GM12878 (cell line): Measurements from ENCODE around the gene SDCCAG8. TPM values are rescaled to one million over a fixed set of nuclear protein-coding genes. Genes with fewer than 3 reads are reported as not detected.

Experiments used
- ATAC-seq: fragments of 200-7000 bp; cut with Tn5 transposase; 3 replicates; pipeline ENCODE4 v1.9.1; 2020; ENCODE audit warnings: mild to moderate bottlenecking, moderate library complexity
- BruUV-seq: library from RNA; stranded (reverse); fragments of 400-500 nt; replicated peaks from 2 replicates; lab custom pipeline; 2021; lab: Mats Ljungman, UMichigan
- CTCF ChIA-PET: fragments of 300-600 bp; sonication (Branson Sonifier 250); formaldehyde crosslinking; extraction: SDS; loops from one replicate; lab custom pipeline; 2021; ENCODE audit warnings: inconsistent platforms; lab: Yijun Ruan, JAX
- POLR2A ChIA-PET: fragments of 350-600 bp; formaldehyde crosslinking; extraction: SDS; loops from one replicate; lab custom pipeline; 2021; ENCODE audit warnings: inconsistent platforms; lab: Charles Lee
- RAD21 ChIA-PET: fragments of 300-600 bp; sonication (Branson Sonifier 250); formaldehyde crosslinking; loops from one replicate; lab custom pipeline; 2023; ENCODE audit warnings: antibody characterized with exemption; ENCODE audit not compliant: unreplicated experiment; lab: Charles Lee
- SMC1A ChIA-PET: fragments of 300-600 bp; sonication (Branson Sonifier 250); formaldehyde crosslinking; loops from one replicate; lab custom pipeline; 2023; ENCODE audit not compliant: unreplicated experiment, uncharacterized antibody; lab: Charles Lee
- DNase-seq: peaks from one replicate; pipeline ENCODE4 v3.0.0-alpha.2; 2011; ENCODE audit warnings: low read depth, low spot score
- FAIRE-seq: peaks from 3 replicates; lab custom pipeline; 2011; peaks lifted over from hg19 to GRCh38; lab: Jason Lieb, UNC
- H2AFZ ChIP-seq: 2 replicates; pipeline ENCODE4 v1.6.0; 2011; ENCODE audit warnings: low read depth, low read length, control low read depth; ENCODE audit not compliant: control insufficient read depth
- H3K27ac ChIP-seq: 2 replicates; pipeline ENCODE4 v1.5.1; 2011; ENCODE audit warnings: control low read depth; ENCODE audit not compliant: control insufficient read depth, insufficient read depth
- H3K27me3 ChIP-seq, 2 experiments: replicated peaks in 1 of 2; 2 replicates each; pipeline versions ENCODE4 v1.6.0 to v1.6.1; 2011; ENCODE audit warnings: low read length in 1 of 2; ENCODE audit not compliant: control insufficient read depth in 2 of 2, insufficient read depth in 2 of 2
- H3K36me3 ChIP-seq, 2 experiments: 2 replicates each; pipeline ENCODE4 v1.5.1; 2011; ENCODE audit warnings: low read length in 1 of 2; ENCODE audit not compliant: control insufficient read depth in 2 of 2, insufficient read depth in 2 of 2
- H3K4me1 ChIP-seq: 2 replicates; pipeline ENCODE4 v1.6.1; 2011; ENCODE audit warnings: mild to moderate bottlenecking, low read length, moderate library complexity, mixed read lengths; ENCODE audit not compliant: control insufficient read depth, insufficient read depth
- H3K4me2 ChIP-seq: 2 replicates; pipeline ENCODE4 v1.6.0; 2011; ENCODE audit warnings: control low read depth; ENCODE audit not compliant: control insufficient read depth, insufficient read depth
- H3K4me3 ChIP-seq: fragments of 200-600 bp; sonication (generic); 2 replicates; pipeline ENCODE4 v1.5.1; 2016
- H3K79me2 ChIP-seq: 2 replicates; pipeline ENCODE4 v1.6.0; 2011; ENCODE audit warnings: low read length; ENCODE audit not compliant: control insufficient read depth, insufficient read depth
- H3K9ac ChIP-seq: 2 replicates; pipeline ENCODE4 v1.8.0; 2011; ENCODE audit warnings: low read length, control low read depth, mixed read lengths; ENCODE audit not compliant: control insufficient read depth, insufficient read depth
- H3K9me3 ChIP-seq: replicated peaks from 3 replicates; pipeline ENCODE4 v1.5.1; 2011; ENCODE audit warnings: mild to moderate bottlenecking, low read length; ENCODE audit not compliant: control insufficient read depth, insufficient read depth
- H4K20me1 ChIP-seq: 2 replicates; pipeline ENCODE4 v1.6.0; 2011; ENCODE audit not compliant: control insufficient read depth, insufficient read depth
- BRCA1 ChIP-seq: IDR thresholded peaks from 2 replicates; pipeline ENCODE4 v1.6.1; 2011; ENCODE audit warnings: low read depth, low read length, improper control_type of control experiment
- GABPA ChIP-seq: IDR thresholded peaks from 2 replicates; pipeline ENCODE4 v1.6.1; 2014; ENCODE audit warnings: antibody characterized with exemption, low read depth, mild to moderate bottlenecking, inconsistent platforms
- HDGF ChIP-seq: fragments of 450-650 bp; IDR thresholded peaks from 2 replicates; pipeline ENCODE4 v1.6.1; 2016; ENCODE audit warnings: antibody characterized with exemption
- MTA3 ChIP-seq: IDR thresholded peaks from 2 replicates; pipeline ENCODE4 v1.6.1; 2012; ENCODE audit warnings: low read length, inconsistent platforms, borderline replicate concordance
- PAX5 ChIP-seq: IDR thresholded peaks from 2 replicates; pipeline ENCODE4 v1.6.1; 2011; ENCODE audit warnings: low read depth, low read length, borderline replicate concordance
- PAX8 ChIP-seq: fragments of 450-650 bp; IDR thresholded peaks from 2 replicates; pipeline ENCODE4 v1.6.1; 2017; ENCODE audit warnings: mild to moderate bottlenecking, moderate library complexity
- POU2F2 ChIP-seq: IDR thresholded peaks from 3 replicates; pipeline ENCODE4 v1.6.1; 2011; ENCODE audit warnings: low read depth, mild to moderate bottlenecking, low read length, borderline replicate concordance
- SREBF2 ChIP-seq: IDR thresholded peaks from 2 replicates; pipeline ENCODE4 v1.6.1; 2012; ENCODE audit warnings: mild to moderate bottlenecking, low read length
- SUPT20H ChIP-seq: IDR thresholded peaks from 2 replicates; pipeline ENCODE4 v1.6.1; 2011; ENCODE audit warnings: low read depth, mild to moderate bottlenecking, low read length, moderate library complexity, borderline replicate concordance; ENCODE audit not compliant: control insufficient read depth
- YBX1 ChIP-seq: fragments of 450-650 bp; IDR thresholded peaks from 2 replicates; pipeline ENCODE4 v1.6.1; 2016; ENCODE audit warnings: antibody characterized with exemption
- WGBS: methylation state at CpG from one replicate; pipeline ENCODE4 v1.1.6; 2016; ENCODE audit warnings: low lambda C conversion rate; ENCODE audit not compliant: insufficient replicate concordance, insufficient coverage; ENCODE audit errors: missing lambda C conversion rate; 5-methylcytosine and 5-hydroxymethylcytosine counted together
- in situ Hi-C: fragments of 300-500 bp; cut with MboI; formaldehyde crosslinking; loops from 9 replicates; pipeline ENCODE4 v1.14.3; 2018; ENCODE audit warnings: mixed read lengths
- intact Hi-C: fragments of 100-400 bp; cut with micrococcal nuclease; formaldehyde crosslinking; loops from one replicate; pipeline ENCODE4 v1.14.2; 2022; ENCODE audit not compliant: unreplicated experiment
- polyA plus RNA-seq, 11 experiments: library from polyadenylated mRNA; depleted of rRNA in 4 of 11; unstranded in 6 of 11; stranded (reverse) in 5 of 11; fragments of >200 nt; fragmentation: Nextera tagmentation in 4 of 11; fragmentation: Illumina TruSeq in 1 of 11; extraction: Ambion mirVana in 4 of 11; extraction: Trizol in 1 of 11; gene quantifications; 1 replicate in 1 of 11; 2 replicates in 10 of 11; pipeline versions ENCODE4 v1.2.1 to v1.2.3, GENCODE V29; 2011 to 2016; ENCODE audit warnings: inconsistent platforms in 2 of 11, missing spikeins in 2 of 11, low read depth in 1 of 11
- total RNA-seq, 4 experiments: library from RNA; depleted of rRNA in 3 of 4; stranded (reverse); fragments of >200 nt in 3 of 4; fragmentation: Illumina TruSeq in 1 of 4; extraction: Trizol in 1 of 4; gene quantifications; 2 replicates each; pipeline versions ENCODE4 v1.2.1 to v1.2.3, GENCODE V29; 2013 to 2021
- TF ChIP-seq, protein P1 (sequence below): fragments of 450-650 bp; IDR thresholded peaks from 2 replicates; pipeline ENCODE4 v1.6.1; 2017; ENCODE audit warnings: mild to moderate bottlenecking, moderate library complexity
- TF ChIP-seq, protein P2 (sequence below): IDR thresholded peaks from 2 replicates; pipeline ENCODE4 v1.6.1; 2012; ENCODE audit warnings: low read length, inconsistent platforms
- TF ChIP-seq, protein P3 (sequence below): fragments of 150-350 bp; IDR thresholded peaks from 2 replicates; pipeline ENCODE4 v1.6.1; 2014; ENCODE audit warnings: mild to moderate bottlenecking, low read depth, low read length

Gene SDCCAG8
- total and polyA plus RNA-seq, 10 of the 15 experiments (the other 5 are each of a cell fraction or from before 2014, with no cell fraction given) = 15.0 to 25.6 (median 20.6) TPM

DNA sequence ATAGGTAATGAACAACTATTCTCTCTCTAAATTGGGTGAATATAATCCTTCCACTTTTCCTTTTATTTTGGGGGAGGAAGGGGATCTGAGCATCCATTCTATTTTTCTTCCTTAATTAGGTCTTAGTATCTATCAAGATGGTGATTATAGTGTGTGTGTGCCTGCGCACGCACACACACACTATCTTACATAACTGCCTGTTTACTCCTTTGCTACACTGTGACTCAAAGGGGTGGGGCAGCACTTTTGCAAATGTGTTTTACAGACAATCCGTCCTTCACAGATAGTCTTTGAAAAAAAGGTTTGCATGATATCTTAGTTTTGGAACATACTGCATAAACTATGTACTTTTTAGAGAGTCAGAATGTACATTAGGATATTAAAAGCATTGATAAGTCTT lies 191.5 kb downstream of the SDCCAG8 start:
- SMC1A ChIA-PET = no interaction called here
- FAIRE-seq = no peak
- POLR2A ChIA-PET = no interaction called here
- H4K20me1 ChIP-seq = no peaks in the 10 kb centered on the region
- CTCF ChIA-PET = no interaction called here
- WGBS = 87% methylated on average over 3 of the region's 3 CpGs
- no peaks in the 10 kb centered on the region for H3K4me1 ChIP-seq
- H3K9ac ChIP-seq = no peak overlapping the region
- BruUV-seq = no TSS peak
- RAD21 ChIA-PET = no interaction called here
- H3K79me2 ChIP-seq = no peaks in the 10 kb centered on the region
- H3K9me3 ChIP-seq = no peaks in the 10 kb centered on the region
- intact Hi-C loops (no loop called here), in situ Hi-C loops (no loop called here)
- no peak overlapping the region for H2AFZ ChIP-seq
- no peak for DNase-seq
- TF ChIP-seq SUPT20H = no peak
- no peak for TF ChIP-seq HDGF
- TF ChIP-seq PAX8 = no peak
- TF ChIP-seq POU2F2 = no peak
- TF ChIP-seq, protein P1, sequence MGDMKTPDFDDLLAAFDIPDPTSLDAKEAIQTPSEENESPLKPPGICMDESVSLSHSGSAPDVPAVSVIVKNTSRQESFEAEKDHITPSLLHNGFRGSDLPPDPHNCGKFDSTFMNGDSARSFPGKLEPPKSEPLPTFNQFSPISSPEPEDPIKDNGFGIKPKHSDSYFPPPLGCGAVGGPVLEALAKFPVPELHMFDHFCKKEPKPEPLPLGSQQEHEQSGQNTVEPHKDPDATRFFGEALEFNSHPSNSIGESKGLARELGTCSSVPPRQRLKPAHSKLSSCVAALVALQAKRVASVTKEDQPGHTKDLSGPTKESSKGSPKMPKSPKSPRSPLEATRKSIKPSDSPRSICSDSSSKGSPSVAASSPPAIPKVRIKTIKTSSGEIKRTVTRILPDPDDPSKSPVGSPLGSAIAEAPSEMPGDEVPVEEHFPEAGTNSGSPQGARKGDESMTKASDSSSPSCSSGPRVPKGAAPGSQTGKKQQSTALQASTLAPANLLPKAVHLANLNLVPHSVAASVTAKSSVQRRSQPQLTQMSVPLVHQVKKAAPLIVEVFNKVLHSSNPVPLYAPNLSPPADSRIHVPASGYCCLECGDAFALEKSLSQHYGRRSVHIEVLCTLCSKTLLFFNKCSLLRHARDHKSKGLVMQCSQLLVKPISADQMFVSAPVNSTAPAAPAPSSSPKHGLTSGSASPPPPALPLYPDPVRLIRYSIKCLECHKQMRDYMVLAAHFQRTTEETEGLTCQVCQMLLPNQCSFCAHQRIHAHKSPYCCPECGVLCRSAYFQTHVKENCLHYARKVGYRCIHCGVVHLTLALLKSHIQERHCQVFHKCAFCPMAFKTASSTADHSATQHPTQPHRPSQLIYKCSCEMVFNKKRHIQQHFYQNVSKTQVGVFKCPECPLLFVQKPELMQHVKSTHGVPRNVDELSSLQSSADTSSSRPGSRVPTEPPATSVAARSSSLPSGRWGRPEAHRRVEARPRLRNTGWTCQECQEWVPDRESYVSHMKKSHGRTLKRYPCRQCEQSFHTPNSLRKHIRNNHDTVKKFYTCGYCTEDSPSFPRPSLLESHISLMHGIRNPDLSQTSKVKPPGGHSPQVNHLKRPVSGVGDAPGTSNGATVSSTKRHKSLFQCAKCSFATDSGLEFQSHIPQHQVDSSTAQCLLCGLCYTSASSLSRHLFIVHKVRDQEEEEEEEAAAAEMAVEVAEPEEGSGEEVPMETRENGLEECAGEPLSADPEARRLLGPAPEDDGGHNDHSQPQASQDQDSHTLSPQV = no peak
- no peak for TF ChIP-seq BRCA1
- no peak for TF ChIP-seq YBX1
- no peak for TF ChIP-seq PAX5
- TF ChIP-seq, protein P2, sequence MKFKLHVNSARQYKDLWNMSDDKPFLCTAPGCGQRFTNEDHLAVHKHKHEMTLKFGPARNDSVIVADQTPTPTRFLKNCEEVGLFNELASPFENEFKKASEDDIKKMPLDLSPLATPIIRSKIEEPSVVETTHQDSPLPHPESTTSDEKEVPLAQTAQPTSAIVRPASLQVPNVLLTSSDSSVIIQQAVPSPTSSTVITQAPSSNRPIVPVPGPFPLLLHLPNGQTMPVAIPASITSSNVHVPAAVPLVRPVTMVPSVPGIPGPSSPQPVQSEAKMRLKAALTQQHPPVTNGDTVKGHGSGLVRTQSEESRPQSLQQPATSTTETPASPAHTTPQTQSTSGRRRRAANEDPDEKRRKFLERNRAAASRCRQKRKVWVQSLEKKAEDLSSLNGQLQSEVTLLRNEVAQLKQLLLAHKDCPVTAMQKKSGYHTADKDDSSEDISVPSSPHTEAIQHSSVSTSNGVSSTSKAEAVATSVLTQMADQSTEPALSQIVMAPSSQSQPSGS = no peak
- TF ChIP-seq SREBF2 = no peak
- TF ChIP-seq MTA3 = no peak
- TF ChIP-seq, protein P3, sequence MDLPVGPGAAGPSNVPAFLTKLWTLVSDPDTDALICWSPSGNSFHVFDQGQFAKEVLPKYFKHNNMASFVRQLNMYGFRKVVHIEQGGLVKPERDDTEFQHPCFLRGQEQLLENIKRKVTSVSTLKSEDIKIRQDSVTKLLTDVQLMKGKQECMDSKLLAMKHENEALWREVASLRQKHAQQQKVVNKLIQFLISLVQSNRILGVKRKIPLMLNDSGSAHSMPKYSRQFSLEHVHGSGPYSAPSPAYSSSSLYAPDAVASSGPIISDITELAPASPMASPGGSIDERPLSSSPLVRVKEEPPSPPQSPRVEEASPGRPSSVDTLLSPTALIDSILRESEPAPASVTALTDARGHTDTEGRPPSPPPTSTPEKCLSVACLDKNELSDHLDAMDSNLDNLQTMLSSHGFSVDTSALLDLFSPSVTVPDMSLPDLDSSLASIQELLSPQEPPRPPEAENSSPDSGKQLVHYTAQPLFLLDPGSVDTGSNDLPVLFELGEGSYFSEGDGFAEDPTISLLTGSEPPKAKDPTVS = no peak
- no peak for TF ChIP-seq GABPA
- H3K4me3 ChIP-seq = no peak overlapping the region
- H3K4me2 ChIP-seq = no peak overlapping the region
- H3K27ac ChIP-seq = no peak overlapping the region
- no peak for ATAC-seq
- H3K36me3 ChIP-seq = no peaks in the 10 kb centered on the region
- H3K27me3 ChIP-seq = no peaks in the 10 kb centered on the region
